Measurements from ENCODE around the gene GRIA3.

GRCh38 chrX:123217728-123218127, 33.6 kb downstream of the GRIA3 start:
- TF ChIP-seq CTCF (conservative IDR thresholded peaks at IDR 0.05) (no peak), EZH2 (IDR thresholded peaks at IDR 0.05; ENCODE audit: low read depth) (no peak)

Data from PC-9 (cell line).